NK-92 treated with Interleukin-12 subunit alpha and Interleukin-12 subunit beta, amount 100 ng/mL, for 24 hours (cell line): ENCODE results near the gene CLCN6.

ENCODE experiments used
- DNase-seq: peaks from one replicate; lab custom pipeline; 2025; lab: John Stamatoyannopoulos, UW

The CLCN6 gene

DNA sequence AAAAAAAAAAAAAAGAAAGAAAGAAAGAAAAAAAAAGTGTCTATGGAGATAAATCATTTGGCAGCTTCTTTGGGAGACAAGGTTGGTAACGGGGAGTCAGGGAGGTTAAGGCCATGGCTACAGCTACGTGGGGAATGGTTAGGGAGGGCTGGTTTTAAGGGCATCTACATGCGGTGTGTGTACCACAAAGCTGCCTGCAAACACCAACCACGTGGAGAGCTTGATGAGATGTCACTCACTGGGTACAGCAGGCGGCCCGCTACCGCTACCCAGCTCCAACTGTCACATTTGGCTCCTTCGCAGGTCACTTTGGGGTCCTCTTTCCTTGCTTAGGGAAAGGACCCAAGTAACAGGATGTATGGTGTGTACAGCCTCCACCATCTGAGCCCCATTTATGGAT is 48.5 kb downstream of the CLCN6 start:
- no peak for DNase-seq

DNA sequence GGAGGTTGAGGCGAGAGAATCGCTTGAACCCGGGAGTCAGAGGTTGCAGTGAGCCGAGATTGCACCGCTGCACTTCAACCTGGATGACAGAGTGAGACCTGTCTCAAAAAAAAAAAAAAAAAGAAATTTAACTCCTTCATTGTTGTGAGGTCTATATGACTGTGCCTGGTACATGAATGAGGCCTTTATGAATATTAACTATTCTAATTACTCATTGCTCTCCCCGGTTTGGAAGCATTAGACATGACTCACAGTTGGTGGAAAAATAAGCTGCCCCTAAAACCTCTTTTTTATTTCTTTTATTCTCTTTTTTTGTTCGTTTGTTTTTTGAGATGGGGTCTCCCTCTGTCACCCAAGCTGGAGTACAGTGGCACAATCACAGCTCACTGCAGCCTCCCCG is 49.4 kb downstream of the CLCN6 start:
- DNase-seq = no peak

DNA sequence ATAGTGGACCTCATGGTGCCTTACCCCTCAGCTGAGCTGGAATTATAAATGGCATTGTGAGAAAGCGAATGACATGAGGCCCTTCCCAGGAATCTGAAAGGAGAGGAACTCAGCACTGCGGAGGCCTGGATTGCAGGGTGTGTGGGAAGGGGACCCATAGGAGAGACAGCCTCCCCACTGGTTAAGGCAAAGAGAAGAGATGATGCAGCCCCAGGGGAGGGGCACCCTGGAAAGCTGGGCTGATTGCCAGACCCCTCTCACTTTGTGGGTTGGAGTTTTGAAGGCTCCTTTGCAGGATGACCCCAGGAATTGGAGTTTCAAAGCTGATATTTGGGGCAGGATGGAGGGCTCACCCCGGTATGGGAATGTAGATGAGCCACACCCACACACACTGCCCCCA is 50.7 kb downstream of the CLCN6 start:
- DNase-seq = no peak

DNA sequence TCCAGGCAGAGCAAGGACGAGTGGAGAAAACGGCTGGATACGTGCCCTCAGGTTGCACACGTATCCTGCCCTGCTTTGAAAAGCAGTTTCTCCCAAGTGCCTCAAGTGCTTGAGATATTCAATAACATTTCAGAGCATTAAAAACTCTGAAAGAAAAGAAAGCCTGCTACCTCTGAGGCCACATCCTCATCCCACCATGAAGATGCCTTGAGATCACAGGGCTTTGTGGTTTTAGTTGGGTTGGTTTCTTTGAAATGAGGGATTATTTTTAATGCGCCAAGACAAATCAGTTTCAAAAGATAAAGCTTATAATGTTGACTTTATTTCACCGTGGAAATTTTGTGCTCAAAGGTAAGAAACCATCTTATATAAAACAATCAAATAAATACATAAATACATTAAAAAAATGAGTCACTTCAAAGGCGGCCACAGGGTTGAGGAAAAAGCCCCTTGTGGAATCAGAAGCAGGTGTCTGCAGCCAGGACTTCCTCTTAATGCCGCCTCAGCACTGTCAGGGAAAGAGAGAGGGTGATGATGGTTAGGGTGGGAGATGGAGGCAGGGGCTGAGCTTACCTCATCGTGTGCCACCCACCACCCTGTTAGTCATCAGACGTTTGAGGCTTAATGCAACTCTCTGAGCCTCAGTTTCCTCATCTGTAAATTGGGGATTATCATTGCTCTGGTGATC is 51.3 kb downstream of the CLCN6 start:
- DNase-seq = no peak

DNA sequence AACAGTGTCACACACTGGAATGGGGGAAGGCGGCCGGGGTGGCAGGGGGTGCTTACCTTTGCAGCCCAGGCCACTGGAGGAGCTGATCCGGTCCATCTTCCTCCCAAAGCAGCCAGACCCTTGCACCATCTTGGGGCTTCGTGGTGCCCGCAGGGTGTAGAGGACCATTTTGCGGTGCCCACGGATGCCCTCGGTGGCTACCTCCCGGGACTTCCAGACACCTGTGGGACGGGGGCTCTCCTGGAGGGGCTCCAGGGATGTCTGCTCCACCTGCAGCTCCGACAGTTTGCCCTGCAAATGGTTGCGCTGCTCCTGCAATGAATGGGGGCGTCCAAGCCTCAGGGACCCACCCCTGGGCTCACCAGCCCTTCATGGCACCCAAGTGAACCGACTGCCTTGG is 52.2 kb downstream of the CLCN6 start:
- DNase-seq = no peak

- no peak for DNase-seq
Measured at GRCh38 chr1:11858613-11858967, 52.6 kb downstream of the CLCN6 start, which contains the start of gene NPPB. Gene NPPB (minus strand): TSS chr1:11858945. CDS start chr1:11858833, 112 bp downstream.

DNA sequence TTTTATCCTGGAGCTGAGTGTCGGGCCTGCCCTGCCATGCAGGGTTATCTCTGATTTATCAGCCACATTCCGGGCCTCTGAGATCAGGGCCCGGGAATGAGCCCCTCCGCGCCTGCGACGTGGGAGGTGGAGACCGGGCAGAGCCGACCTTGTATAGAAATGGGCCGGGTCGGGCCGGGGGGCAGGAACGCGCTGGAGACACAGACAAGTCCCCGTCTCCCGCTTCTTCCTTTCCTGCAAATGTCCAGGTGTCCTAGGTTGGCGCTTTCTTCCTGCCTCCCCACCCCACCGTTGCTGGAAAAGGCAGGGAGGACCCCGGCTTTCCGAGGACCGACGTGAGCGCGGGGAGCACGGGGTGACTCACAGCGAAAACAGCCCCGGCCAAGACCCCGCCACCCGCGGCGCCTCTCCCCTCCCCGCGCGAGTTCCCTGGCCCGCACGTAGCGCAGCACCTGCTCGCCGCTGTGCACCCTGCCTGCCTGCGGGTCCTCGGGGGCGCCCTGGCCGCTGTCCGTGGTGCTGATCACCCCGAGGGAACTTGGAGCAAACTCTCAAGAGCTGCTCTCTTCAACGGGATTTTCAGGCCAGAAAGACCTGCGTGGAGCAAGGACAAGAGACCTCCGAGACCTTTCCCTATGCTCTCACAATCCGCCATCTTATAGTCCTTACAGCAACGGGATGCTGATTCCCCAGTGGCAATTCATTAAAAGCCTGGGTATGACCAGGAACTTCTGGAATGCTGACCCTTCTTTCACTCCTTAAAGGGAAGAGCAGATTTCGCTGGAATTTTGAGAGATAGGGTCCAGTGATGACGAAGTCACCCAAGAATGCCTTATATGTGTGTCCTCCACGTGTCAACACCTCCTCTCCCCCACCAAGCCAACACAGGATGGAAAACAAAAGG is 53.2 kb downstream of the CLCN6 start:
- no peak for DNase-seq

DNA sequence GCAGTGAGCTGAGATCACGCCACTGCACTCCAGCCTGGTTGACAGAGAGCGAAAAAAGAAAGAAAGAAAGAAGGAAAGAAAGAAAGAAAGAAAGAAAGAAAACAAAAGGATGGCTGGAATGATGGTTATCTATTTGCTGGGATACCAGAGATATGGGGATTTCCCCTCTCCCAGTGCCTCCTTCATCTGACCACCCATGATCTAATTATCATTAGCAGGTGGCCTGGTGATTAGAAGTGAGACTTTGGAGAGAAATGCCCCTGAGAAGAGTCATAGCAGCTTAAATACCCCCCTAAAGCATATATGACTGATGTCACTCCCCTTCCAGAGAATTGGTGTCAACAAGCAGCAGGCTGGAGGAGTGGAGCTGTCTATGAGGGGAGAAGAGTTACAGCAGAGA is 54.1 kb downstream of the CLCN6 start:
- DNase-seq = no peak

GRCh38 chr1:11860587-11860986 is 54.6 kb downstream of the CLCN6 start:
- no peak for DNase-seq

- DNase-seq = no peak
Measured at GRCh38 chr1:11862890-11863289, 56.9 kb downstream of the CLCN6 start.

- no peak for DNase-seq
Measured at GRCh38 chr1:11868331-11868980, 62.5 kb downstream of the CLCN6 start.

GRCh38 chr1:11869104-11869503 is 63.1 kb downstream of the CLCN6 start:
- no peak for DNase-seq

- no peak for DNase-seq
Measured at GRCh38 chr1:11869650-11870207, 63.7 kb downstream of the CLCN6 start.

DNA sequence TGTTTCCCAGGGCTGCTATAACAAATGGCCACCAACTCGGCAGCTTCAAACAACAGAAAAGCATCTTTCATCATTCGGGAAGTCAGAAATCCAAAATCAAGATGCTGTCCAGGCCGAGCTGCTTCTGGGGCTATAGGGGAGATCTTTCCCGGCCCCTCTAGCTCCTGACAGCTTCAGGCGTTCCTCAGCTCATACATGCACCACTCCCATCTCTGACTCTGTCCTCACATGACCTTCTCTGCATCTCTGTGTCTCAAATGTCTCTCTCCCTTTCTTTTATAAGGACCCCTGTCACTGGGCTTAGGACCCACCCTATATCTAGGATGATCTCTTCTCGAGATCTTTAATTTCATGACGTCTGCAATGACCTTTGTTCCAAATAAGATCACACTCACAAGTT is 66.6 kb downstream of the CLCN6 start:
- no peak for DNase-seq

DNA sequence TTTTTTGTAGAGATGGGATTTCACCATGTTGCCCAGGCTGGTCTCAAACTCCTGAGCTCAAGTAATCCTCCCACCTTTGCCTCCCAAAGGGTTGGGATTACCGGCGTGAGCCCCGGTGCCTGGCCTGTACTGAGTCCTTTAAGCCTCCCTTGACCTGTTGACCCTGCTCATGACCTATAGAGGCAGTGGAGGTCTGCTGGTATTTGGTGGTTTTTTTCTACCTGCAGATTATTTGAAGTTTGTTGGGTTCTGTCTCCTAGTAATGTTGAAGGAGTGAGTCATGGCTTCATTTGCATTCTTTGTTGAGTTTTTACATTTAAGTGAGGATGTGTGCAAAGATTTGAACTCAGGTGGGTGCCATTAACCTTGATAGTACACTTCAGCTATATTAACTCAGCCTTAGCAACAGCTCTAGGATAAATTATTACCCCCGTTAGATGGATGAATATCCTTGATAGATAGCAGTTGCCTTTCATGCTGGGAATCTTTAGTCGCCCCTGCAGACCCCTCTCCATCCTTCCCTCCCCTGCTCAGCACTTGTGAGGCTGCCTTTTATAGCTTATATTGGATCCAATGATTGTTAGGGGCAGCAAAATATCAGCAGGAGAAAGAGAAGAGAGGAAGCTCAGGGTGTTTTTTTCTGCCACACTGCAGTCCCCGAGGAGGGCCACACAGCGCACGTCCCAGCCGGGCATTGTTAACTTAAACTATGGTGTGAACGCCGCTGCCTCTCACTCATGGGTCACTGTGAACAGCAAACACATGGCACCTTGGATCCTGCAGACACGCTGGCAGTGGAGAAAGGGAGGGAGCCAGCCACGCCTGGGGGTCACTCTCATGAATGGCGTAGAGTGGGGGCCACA is 67.6 kb downstream of the CLCN6 start:
- DNase-seq = no peak

- DNase-seq = no peak
Measured at GRCh38 chr1:11874258-11874562, 68.2 kb downstream of the CLCN6 start.

DNA sequence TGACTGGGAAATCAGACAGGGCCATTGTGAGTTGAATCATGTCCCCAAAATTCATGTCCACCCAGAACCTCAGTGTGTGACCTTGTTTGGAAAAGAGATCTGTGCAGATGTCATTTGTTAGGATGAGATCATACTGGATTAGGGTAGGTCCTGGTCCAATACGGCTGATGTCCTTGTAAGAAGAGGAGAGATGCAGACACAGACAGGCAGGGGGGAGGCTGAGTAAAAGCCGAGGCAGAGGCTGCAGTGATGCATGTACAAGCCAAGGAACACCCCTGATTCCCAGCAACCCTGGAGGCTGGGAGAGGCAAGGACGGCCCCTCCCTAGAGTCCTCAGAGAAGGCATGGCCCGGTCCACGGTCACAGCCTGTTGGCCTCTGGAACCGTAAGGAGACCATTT is 68.6 kb downstream of the CLCN6 start:
- no peak for DNase-seq

DNA sequence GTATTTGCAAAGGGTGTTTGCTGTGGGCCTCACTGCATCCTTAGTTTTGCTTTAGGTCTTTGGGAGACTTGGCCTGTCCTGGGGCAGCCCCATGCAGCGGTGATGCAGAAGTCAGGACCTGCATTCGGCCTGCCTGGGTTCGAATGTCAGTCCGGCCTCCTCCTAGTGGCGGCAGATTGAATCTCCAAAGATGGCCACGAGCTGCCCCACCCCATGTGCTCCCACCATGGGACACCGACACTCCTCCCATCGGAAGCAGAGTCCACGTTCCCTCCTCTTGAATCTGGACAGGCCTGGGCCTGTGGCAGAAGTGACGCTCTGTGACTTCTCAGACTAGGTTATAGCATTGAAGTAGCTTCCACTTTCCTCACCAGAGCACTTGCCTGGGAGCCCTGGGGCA is 69.1 kb downstream of the CLCN6 start:
- no peak for DNase-seq

- DNase-seq = no peak
Measured at GRCh38 chr1:11877074-11877473, 71.1 kb downstream of the CLCN6 start.

DNA sequence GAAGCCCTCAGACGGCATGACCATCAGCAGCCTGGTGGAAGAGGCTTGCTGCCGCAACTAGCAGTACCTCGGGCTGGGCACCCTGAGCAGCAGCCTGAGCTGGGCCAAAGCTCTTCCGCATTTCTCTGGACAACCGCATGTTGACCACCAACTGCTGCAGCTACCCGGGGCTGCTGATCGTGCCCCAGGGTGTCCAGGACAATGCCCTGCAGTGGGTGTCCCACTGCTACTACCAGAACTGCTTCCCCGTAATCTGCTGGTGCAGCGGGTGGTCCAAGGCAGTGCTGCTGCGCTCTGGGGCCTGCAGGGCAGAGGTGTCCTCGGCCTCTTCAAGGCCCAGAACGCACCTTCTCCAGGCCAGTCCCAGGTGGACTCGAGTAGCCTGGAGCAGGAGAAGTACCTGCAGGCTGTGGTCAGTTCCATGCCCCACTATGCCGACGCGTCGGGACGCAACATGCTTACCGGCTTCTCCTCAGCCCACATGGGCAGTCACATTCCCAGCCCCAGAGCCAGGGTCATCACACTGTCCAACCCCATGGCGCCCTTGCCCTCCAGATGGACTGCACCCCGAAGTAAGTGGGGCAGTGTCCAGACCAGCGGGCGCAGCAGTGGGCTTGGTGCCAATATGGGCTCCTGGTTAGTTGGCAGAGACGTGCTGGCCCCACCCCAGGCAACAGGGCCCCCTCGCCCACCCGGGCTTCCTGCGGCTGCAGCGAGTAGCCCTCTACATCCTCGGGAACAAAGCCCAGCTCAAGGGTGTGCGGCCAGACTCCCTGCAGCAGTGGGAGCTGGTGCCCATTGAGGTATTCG is 72.3 kb downstream of the CLCN6 start:
- no peak for DNase-seq

GRCh38 chr1:11878891-11879190 is 72.8 kb downstream of the CLCN6 start:
- DNase-seq = no peak
